Fibroblast of the conjunctiva (primary cell): Measurements from ENCODE around the gene BICC1.

Source experiments
- DNase-seq: peaks from one replicate; pipeline ENCODE4 v3.0.0-alpha.2; 2010; ENCODE audit warnings: low read depth

The BICC1 gene

DNA sequence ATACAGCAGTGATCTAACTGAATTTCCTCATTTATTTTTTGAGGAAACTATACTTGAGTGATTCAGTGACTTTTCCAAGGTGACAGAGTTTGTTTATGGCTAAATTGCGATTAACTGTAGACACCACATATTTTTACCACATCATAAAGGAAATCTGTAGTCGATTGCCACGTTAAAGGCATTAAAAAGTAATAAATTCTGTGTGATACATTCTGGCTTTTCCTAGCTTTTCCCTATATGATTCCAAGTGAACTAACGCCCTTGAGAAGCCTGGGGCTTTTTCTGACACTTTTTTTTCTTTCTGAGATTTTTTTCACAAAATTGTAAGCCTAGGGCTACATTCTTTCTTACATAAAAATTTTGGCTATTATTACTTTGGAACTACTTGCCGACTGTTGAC is 266.9 kb downstream of the BICC1 start:
- DNase-seq, result no peak

DNA sequence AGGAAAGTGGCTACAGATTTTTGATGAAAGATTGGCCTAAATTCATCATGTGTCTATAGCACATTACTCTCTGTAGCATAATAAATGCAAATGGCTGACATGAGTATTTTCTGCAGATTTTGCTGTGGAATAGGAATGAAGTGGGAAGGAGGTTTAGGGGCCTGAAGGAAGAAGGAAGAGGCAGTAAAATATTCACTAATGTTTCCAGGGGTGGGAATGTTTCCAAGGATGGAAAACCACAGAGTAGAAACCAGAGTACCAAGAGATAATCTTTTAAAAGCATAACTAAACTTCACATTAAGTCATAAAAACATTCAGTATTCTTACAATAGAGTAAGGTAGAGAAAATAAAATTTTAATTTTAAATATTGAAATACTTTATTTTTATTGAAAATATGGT is 267.8 kb downstream of the BICC1 start:
- no peak for DNase-seq

DNA sequence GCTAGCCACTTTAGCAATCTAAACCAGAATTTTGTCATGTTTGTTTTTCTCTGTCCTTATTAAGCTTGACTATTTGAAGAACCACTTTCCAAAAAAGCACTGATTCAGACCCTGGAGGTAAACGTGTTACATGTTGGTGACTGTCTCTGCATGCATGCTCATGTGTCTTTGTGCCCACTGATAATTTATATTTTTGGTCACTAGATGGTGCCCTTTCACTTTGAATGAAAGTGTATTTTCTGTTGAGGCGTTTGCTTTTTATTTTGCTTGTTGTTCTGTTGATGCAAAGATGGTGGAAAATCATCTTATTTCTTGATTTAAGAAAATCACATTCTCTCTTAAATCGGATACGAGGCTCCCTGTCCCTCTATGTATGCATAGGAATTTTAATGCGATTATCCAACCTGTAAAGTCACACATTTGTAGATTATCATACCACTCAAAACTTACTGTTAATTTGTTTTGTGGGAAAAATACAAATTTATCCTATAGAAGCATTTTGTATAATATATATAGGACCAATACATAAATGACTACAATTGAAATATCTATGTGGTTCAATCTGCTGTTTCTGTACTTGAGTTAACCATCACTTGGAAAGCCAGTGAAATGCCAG is 269.3 kb downstream of the BICC1 start:
- DNase-seq, result no peak

DNA sequence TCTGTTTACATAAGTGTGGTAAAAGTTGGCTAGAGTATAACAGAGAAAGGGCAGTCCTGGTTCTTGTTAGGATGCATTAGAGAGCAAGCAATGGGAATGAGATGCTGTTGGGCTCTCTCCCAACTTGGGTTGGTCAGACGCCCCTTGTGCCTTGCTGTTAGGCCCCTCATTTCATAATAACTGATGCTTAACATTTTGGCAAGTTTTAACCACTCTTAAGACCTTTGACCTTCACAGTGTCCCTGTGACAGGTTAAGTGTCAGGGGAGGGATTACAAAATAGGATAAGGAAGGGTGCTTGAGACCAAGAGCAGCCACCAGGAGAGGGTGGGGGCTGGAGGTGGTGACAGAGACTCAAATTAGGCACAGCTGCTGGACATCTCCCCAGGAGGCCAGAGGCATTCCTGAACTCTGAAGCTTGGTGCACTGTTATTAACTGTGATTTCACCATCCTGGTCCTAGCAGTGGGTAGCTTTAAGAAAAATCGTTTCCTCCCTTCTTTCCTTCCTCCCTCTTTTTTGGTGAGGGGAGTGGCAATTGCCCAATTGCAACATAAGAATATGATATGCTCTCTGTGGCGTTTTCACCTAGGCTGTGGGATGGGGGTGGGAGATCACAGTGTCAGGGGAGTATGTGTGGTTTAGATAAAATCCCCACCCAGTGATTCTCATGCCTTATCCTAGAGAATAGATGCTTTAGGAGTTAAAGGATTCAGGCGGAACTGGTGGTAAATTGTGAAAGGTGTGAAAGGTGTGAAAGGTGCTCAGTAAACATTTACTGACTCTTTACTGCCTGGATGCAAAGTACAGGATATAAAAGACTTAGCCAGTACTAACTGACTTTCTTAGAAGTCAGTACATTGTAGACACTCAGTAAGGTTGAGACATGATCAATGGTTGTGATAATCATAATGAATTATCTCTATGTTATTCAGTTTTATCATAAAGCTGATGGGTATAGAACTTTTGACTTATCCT is 270.5 kb downstream of the BICC1 start:
- DNase-seq, result peak; percentile 76

DNA sequence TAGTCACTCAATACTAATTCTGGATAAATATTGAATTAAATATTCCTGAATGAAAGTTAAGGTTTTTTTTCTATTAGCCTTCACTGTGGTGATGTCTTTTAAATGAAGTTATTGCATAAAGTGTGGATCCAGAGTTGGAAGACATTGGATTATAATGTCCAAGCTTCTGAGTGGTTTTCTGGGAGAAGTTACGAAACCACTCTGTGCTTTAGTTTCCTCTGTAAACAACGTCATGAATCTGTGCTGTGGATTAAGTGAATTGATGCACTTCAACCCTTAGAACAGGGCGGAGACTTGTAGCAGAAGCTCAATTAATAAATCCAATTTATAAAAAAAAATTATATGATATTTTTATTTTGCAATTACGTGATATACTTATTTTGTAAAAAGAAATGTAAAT is 271.7 kb downstream of the BICC1 start:
- no peak for DNase-seq

DNA sequence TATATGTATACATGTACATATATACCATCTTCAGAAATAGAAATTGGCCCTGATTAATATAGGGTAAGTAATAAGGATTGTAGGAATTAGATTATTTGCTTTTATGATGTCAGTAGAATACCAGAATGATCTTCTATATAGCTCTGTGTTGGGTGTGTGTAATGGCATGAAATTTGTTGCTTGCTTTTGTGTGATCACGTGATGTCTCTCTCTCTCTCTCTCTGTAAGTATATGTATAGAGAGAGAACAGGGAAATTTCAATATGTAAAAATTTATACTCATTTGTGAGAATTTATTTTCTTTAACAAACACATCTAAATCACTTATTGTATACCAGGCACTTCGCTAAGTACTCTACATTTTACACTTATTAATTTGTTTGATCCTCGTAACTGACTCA is 272.7 kb downstream of the BICC1 start:
- DNase-seq, result no peak

DNA sequence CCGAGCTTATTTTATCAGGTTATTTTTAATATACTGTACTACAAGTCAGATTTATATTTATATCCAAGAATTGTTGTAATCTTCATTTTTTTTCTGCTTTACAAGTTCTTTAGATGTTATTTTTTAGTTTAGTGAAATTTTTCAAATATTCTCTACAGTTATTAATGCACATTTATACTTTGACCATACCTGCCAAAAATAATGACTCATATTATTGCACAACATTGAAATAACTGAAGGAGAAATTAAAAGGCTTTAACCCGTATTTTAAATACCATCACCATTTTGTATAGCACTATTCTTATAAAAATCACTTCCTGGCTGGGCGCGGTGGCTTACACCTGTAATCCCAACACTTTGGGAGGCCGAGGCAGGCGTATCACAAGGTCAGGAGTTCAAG is 278.5 kb downstream of the BICC1 start:
- no peak for DNase-seq

DNA sequence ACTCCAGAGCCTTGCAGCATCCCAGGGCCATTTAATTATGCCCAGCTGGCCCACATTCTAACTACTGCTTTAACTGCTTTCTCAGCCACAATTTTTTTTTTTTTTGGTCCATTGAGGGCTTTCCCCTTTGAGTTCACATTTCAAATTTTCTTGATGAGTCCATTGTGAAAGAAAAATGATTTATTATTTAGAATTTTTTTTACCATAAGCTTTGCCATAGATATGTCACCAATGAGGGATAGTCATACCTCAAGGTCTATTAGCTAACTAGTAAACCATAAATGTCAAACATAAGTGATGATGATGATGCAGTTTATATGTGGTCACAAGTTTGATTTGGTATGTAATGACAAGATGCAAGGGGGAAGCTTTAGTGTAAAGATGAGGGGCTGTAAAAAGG is 282.9 kb downstream of the BICC1 start:
- no peak for DNase-seq

DNA sequence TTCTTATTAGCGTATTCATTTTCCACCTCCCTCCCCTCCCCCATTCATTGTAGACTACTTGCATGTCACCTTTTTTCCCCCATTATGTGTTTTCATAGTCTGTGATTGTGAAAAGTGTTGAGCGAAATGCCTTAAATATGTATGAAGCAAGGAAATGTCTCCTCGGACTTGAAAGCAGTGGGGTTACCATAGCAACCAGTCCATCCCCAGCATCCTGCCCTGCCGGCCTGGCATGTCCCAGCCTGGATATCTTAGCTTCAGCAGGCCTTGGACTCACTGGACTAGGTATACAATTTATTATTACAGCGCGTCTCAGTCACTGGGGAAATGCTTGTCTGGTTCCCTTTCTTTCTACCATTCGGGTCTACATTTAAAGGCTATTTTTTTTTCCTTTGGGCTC is 283.6 kb downstream of the BICC1 start:
- no peak for DNase-seq

DNA sequence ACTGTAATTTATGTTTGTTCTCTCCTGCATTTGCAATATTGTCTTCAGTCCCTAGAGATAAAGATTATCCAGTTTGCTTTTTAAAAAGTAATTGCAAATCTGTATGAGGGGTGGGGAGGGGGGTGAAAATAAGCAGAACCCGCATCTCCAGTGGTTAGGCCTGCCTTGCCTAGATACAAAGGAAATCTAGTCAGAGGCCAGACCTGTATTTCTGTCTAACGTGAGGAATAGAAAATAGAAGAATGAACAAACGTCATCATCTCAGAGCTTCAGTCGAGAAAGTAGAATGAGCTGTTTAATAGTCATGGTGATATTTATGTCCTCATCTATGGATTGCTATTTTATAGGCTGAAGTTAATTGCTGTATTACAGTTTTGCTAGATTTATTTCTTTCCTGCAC is 284.2 kb downstream of the BICC1 start:
- no peak for DNase-seq

DNA sequence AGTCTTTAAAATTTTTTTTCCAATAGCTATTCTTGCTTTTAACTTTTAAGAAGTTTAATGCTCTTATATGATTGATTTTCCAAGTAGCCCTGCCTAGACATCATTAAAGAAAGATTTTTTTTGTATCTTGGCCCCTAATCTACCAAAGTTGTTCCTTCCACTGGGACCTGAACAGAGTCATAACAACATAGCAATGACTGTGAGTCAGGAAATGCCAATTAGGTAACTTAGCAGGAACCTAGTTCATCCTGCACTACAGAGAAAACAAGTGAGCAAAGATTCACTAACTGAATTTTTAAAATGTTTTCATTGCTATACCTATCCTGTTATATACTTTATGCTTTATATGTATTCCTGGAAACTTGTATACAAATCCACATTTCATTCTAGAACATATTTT is 284.7 kb downstream of the BICC1 start:
- DNase-seq, result no peak

DNA sequence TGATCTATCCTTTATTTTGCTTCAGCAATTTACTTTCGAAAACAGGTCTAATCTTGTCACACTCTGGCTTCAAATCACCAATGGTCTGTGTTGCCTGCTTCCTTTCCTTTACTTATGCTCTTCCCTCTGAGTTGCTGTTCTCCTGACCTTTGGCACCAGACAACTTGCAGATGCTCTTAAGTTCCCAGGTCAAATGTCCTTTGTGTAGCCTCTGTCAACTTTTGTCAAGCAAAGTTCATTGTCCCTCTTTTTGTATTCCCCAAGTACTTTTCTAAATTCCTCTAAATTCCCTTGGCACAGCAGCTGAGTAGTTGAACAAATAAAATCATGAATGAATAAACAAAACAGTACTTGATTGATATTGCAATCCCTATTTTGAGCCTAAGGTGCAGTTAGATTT is 289.4 kb downstream of the BICC1 start:
- DNase-seq, result no peak

DNA sequence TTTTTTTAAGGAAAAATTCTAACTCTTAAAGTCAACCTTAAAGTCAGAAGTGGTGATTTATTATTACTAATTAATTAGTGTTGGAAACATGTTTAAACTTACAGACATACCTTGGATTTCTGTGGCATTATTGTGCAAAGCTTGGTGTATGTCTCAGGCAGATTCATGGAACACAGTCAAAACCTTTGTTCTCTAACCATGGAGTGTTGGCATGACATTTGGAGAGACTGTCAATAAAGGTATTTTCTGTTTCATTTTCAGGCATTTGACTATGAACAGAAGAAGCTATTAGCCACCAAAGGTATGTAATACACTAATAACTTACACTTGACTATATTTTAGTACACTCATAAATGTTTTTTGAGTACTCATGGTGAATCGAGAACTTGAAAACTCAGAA is 293.7 kb downstream of the BICC1 start:
- DNase-seq, result no peak

DNA sequence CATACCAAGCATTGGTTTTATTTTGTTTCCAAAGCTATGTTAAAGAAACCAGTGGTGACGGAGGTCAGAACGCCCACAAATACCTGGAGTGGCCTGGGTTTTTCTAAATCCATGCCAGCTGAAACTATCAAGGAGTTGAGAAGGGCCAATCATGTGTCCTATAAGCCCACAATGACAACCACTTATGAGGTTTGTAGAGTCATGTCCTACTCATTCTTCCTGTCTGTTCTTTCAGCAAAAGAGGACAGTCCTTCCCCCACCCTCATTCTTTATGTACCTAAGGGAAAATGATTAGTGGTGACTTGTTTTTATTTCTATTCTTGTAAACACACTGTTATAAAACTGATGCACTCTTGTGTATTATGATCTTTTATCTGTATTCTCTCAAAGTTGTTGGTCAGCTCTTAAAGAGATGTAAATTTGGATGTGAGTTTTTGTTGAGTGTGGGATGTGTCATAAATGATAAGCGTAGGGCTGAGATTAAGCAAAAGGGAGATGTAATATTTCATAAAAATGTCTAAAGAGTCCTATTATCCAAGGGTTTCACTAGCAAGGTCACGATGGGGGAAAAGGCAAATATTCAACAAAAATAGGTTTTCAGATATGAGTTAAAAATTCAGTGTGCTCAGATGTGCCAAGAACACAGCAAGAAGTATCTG is 294.4 kb downstream of the BICC1 start:
- DNase-seq, result no peak

DNA sequence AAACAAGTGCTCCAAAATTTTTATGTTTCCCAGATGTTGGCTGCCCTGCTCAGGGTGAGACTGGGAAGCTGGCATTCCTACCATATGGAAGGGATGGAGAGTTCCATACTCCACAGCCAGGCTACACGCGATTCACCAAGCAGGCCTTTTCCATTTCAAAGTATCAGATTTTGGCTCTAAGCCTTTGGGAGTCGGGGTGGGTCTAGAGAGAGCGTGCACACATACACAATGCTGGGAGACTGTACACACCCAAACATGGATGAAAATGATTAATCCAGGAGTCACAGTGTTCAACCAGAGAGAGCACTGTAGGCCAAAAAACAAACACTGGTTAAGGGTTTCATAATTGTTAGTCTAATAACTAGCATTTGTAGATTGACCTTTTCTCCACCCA is 295.0 kb downstream of the BICC1 start:
- DNase-seq, result peak; percentile 42

DNA sequence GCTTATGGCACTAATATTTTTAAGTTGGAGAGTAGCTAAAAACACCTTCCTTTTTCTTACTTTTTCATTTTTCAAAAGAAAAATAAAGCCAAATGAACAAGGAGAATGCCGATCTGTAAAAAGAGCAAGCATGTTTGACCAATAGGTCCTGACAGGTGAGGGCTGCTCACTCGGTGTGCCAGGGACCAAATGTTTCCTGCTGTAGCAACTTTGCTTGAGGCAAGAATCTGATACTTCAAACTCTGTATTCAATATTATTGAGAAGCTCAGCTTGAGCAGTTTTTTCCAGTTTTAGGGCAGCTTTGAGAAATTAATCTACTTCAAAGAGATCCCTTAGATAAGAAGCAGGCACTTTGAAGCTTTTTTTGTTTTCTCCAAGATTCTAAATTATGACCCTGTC is 298.1 kb downstream of the BICC1 start:
- DNase-seq, result no peak

DNA sequence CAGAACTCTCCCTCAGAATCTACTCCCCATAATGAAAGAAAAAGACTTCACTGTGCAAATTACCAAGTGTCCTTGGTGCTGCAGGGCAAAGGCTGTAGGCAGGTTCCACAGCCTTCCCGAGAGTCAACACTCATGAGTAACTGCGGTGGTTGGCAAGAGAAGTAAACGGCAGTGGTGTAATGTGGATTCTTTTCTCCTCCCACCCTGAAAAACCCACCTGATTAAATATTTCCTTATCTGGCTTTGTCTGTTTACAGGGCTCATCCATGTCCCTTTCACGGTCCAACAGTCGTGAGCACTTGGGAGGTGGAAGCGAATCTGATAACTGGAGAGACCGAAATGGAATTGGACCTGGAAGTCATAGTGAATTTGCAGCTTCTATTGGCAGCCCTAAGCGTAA is 300.9 kb downstream of the BICC1 start:
- no peak for DNase-seq

DNA sequence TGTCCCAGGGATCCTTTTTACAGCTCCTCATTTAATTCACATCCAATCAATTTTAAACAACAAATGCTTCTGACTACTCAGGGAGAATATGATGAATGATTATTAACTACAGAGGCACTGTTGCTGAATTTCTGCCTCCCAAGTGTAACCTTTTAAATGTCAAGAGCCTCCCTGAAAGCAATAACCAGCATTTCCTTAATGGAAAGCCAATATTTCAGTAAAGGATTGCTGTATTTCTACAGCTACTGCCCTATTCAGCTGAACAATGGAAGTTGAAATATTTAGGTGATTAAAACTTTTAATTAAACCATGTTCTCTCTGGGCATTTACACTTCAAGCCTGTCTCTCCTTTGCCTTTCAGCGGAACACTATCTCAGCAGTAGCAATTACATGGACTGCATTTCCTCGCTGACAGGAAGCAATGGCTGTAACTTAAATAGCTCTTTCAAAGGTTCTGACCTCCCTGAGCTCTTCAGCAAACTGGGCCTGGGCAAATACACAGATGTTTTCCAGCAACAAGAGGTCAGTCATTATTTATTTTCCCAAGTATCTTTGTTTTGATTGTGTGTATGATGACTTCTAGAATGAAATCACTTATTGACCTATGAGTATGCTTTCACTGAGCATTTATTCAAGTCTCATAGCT is 304.7 kb downstream of the BICC1 start:
- DNase-seq, result no peak

DNA sequence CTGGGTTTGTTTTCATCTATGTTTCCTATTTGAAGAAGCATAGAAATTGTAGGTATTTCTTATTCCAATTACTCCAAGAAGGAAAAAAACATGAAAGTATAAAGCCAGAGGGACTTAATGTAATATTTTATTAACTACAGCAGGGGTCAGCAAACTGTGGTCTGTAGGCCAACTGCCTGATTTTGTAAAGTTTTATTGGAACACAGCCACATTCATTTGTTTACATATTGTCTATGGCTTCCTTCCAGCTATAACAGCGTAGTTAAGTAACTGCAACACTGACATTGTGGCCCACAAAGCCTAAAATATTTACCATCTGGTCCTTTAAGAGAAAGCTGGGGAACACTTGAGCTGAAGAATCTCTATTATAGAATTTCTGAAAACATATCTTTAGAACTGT is 306.2 kb downstream of the BICC1 start:
- peak; percentile 85 for DNase-seq

DNA sequence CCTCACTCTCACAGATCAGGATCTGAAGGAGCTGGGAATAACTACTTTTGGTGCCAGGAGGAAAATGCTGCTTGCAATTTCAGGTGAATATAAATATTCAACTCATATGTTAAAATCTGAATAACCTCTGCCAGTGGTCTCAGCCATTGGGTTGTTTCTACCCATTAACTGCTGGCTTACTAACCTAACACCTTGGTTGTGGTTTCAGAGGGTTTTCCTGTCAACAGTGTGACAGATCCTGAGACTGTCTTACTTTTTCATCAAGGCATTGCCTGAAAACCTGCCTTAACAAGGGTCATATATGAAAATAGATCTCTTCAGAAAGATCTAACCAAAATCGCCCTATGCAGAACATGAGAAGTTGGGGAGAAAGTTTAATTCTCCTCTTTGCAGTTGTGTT is 307.7 kb downstream of the BICC1 start:
- no peak for DNase-seq

DNA sequence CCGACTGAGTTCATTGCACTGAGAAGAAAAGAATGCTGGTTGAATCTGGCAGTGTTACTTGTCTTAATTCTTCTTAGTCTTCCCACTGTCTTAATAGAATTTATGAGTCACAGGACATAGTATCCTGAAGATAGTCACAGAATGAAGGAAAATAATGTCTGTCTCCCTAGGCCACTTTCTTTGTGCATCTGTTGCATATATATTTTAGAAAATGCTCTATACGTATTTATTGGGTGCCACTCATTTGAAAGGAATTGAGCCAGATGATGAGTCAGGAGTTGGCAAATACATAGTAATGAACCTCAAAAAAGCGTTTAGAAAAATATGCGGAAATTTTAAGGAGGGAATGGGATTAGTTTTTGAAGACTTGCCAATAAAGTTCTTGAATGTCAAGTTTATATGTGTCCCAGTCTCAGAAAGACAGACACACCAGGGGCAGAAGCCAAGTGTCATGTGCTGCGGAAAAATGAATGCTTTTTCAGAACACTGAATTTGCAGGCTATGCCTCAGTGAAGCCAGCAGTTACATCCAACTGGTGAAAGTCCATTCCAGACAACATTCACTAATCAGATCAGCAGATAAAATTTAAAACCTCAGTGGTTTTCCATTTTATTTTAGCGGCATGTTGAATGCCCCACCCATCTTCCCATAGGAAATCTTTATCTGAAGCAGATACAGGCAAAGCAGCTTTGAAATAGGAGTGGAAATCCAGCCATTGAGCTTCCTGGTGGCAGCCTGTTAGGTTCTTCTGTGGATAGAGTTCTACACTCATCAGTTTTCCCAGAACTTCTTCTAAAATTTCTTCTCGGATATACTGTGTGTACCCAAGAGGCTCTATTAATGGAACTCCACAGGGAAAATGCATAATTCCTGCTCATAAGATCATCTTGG is 308.4 kb downstream of the BICC1 start:
- DNase-seq, result peak; percentile 14

DNA sequence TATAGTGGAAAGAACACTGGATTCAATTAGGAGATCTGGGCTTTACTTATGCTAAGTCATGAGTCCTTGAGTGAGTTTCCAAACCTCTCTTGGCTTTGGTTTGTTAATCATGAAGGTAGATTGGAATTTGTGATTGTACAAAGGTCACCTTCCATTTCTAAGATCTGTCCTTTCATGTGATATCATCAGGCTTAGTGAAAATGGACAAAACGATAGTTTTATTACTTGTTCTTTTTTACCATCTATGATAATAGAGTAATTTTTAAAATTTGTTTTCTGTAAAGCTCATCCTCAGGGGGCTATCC is 309.0 kb downstream of the BICC1 start:
- no peak for DNase-seq
